ENCODE data around the gene CFAP61.

Gene CFAP61

DNA sequence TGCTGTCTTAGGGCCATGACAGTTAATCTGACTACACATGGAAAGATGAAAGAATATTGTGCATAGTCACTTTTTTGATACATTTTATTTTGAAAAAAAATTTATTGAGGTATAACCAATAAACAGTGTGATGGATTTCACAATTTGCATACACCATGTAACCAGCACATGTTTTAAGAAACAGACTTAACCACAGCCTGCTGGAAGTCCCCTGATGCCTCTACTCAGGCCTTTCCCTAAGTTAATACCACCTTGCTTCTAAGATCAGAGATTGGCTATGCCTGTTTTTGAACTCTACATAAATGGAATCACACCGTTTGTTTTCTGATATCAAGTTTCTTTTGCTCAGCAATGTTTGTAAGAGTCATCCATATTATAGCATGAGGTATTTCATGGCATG lies 136.3 kb downstream of the CFAP61 start:
- Histone ChIP-seq H3K27me3 (ENCODE audit: control insufficient read depth in 1 of 2, insufficient read depth in 2 of 2, low read length in 2 of 2) (no peaks in the 10 kb centered on the region), H3K4me3 (ENCODE audit: low read depth in 1 of 2, low read length in 2 of 2) (no peak overlapping the region), H3K4me1 (ENCODE audit: insufficient read depth, low read length) (no peaks in the 10 kb centered on the region), H3K9me3 (ENCODE audit: low read length) (no peaks in the 10 kb centered on the region), H3K27ac (ENCODE audit: low read depth, low read length) (no peak overlapping the region), H3K36me3 (ENCODE audit: insufficient read depth, low read length) (no peaks in the 10 kb centered on the region), H3K9ac (ENCODE audit: low read length) (no peak overlapping the region)

DNA sequence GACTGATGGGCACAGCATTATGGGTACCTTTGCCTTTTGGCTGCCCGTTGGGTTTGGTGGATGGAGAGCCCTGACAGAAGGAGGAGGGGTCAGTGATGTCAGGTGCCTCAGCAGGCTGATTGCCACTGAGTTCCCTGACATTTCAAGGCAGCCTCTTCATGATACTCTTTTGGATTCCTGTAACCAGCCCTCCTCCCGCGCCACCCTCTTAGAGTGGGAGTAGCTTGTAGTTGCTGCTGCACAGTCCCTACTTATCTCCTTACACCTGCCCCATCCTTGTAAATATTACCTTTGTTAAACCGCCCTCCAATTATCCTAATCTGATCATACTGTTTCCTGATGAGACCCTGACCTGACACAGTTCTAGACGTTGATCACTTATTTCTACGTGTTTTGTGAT lies 140.0 kb downstream of the CFAP61 start:
- no peaks in the 10 kb centered on the region for H3K4me1 ChIP-seq (ENCODE audit: insufficient read depth, low read length)
- no peak overlapping the region for H3K9ac ChIP-seq (ENCODE audit: low read length)
- no peaks in the 10 kb centered on the region for H3K9me3 ChIP-seq (ENCODE audit: low read length)
- no peaks in the 10 kb centered on the region for H3K36me3 ChIP-seq (ENCODE audit: insufficient read depth, low read length)
- no peak overlapping the region for H3K4me3 ChIP-seq (ENCODE audit: low read depth in 1 of 2, low read length in 2 of 2)
- no peaks in the 10 kb centered on the region for H3K27me3 ChIP-seq (ENCODE audit: control insufficient read depth in 1 of 2, insufficient read depth in 2 of 2, low read length in 2 of 2)
- H3K27ac ChIP-seq (ENCODE audit: low read depth, low read length) = no peak overlapping the region

DNA sequence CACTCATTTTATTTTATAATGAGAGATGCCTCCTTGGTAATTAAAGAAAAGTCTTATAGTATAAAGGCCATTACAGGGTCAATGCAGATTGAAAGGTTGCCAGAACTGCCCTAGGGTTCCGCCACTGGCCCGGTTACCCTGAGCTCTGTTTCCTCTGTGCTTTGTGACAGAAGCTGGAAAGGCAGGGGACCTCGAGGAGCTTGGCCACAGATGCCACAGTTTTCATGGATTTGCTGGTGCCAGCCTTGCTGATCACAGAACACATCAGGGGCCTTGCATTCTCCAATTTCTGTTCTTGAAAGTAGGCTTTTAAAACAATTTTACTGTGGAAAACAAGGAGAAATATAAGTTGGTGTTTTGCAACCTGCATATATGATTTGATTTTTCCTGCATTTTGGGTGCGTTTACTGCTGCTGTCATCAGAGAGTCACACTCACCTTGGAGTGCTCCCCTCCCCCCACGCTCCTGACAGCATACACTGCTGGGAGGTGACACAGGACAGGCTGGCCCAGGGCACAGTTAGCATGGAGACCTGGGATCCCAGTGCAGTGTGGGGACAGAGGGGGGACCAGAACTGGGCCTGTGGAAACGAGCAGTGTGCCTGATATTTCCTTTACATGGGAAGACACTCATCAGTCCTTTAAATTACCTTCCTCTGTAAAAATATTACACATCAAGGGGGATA lies 142.8 kb downstream of the CFAP61 start:
- Histone ChIP-seq H3K4me3 (ENCODE audit: low read depth in 1 of 2, low read length in 2 of 2) (no peak overlapping the region), H3K9ac (ENCODE audit: low read length) (no peak overlapping the region), H3K36me3 (ENCODE audit: insufficient read depth, low read length) (no peaks in the 10 kb centered on the region), H3K27me3 (ENCODE audit: control insufficient read depth in 1 of 2, insufficient read depth in 2 of 2, low read length in 2 of 2) (no peaks in the 10 kb centered on the region), H3K9me3 (ENCODE audit: low read length) (no peaks in the 10 kb centered on the region), H3K4me1 (ENCODE audit: insufficient read depth, low read length) (no peaks in the 10 kb centered on the region), H3K27ac (ENCODE audit: low read depth, low read length) (no peak overlapping the region)

DNA sequence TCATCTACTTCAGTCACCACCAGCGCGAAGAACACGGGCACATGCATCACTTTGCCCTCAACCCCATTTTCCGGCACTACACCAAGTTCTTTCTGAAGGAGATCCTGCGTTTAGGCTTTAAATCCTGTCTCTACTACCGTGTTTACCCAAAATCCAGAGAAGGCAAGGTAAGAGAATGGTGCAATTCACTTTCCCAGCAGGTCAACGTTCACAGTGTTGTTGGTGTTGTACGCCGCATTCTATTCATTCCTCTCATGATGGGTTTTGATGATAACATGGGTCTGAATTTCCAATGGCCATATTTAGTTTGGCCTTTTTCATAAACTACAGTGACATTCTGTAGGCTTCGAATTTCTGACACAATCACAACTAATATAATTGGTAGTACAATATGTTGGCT lies 144.3 kb downstream of the CFAP61 start:
- no peaks in the 10 kb centered on the region for H3K36me3 ChIP-seq (ENCODE audit: insufficient read depth, low read length)

DNA sequence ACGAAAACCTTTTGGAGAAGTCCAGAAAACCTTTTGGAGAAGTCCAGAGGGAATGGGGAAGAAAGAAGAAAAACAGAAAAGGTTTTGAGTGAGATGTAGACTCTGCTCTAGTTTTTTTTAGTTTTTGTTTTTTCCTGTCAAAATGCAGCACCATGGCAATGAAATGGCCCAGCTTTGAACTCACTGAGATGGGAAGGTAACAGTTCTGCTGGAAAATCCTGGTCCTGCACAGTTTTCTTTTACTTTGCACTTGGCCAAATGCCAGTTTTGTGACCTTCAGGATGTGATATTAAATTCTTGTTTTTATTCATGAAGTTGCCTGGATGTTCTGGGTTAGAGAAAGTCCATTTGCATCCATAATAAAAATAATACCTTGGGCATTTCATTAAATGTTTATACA lies 145.7 kb downstream of the CFAP61 start:
- no peak overlapping the region for H3K9ac ChIP-seq (ENCODE audit: low read length)
- H3K27me3 ChIP-seq (ENCODE audit: control insufficient read depth in 1 of 2, insufficient read depth in 2 of 2, low read length in 2 of 2) = no peaks in the 10 kb centered on the region
- H3K9me3 ChIP-seq (ENCODE audit: low read length) = no peaks in the 10 kb centered on the region
- no peaks in the 10 kb centered on the region for H3K36me3 ChIP-seq (ENCODE audit: insufficient read depth, low read length)
- H3K4me1 ChIP-seq (ENCODE audit: insufficient read depth, low read length) = no peaks in the 10 kb centered on the region
- H3K4me3 ChIP-seq (ENCODE audit: low read depth in 1 of 2, low read length in 2 of 2) = no peak overlapping the region
- no peak overlapping the region for H3K27ac ChIP-seq (ENCODE audit: low read depth, low read length)

More for the DNA sequence above, 144.3 kb downstream of the CFAP61 start:
- Histone ChIP-seq H3K4me3 (ENCODE audit: low read depth in 1 of 2, low read length in 2 of 2) (no peak overlapping the region), H3K9ac (ENCODE audit: low read length) (no peak overlapping the region), H3K4me1 (ENCODE audit: insufficient read depth, low read length) (no peaks in the 10 kb centered on the region), H3K9me3 (ENCODE audit: low read length) (no peaks in the 10 kb centered on the region), H3K27me3 (ENCODE audit: control insufficient read depth in 1 of 2, insufficient read depth in 2 of 2, low read length in 2 of 2) (no peaks in the 10 kb centered on the region), H3K27ac (ENCODE audit: low read depth, low read length) (no peak overlapping the region)

DNA sequence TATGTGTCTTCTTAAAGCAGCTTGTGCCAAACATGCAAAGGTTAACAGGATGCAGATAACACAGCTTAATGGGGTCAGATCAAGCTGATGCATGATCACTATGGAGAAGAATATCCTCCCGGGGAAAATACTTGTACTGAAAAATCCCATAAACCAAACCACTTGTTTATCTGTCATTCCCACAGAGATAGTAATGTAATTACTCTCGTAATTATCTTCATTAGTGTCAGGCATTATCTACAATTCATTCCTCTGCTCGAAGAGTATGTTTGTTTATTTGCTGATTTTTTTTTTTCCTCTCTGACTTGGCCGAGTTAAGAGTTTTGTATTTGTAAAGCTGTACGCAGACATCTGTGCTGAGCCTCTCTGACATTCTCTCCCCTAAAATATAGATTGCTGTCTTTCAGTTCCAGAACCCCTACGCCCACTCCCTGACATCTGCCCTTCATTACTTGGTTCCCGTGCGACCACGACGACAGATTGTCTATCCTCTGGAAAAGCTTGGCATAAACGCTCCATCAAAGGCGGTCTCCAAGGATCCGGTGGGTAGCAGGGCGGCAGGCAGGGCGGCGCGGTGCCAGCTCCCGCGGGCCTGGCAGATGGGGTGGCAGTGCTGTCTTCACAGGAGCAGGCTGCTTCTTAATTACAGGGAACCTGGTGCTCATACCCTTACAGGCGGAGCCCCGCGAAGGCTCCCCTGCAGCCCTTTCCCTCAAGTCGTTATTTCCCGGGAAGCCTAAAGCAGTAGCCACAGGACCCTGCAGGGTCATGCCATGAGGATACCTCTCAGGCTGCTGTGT lies 147.2 kb downstream of the CFAP61 start:
- no peaks in the 10 kb centered on the region for H3K27me3 ChIP-seq (ENCODE audit: control insufficient read depth in 1 of 2, insufficient read depth in 2 of 2, low read length in 2 of 2)
- no peak overlapping the region for H3K4me3 ChIP-seq (ENCODE audit: low read depth in 1 of 2, low read length in 2 of 2)
- no peak overlapping the region for H3K27ac ChIP-seq (ENCODE audit: low read depth, low read length)
- no peak overlapping the region for H3K9ac ChIP-seq (ENCODE audit: low read length)
- H3K9me3 ChIP-seq (ENCODE audit: low read length) = no peaks in the 10 kb centered on the region
- no peaks in the 10 kb centered on the region for H3K36me3 ChIP-seq (ENCODE audit: insufficient read depth, low read length)
- no peaks in the 10 kb centered on the region for H3K4me1 ChIP-seq (ENCODE audit: insufficient read depth, low read length)

DNA sequence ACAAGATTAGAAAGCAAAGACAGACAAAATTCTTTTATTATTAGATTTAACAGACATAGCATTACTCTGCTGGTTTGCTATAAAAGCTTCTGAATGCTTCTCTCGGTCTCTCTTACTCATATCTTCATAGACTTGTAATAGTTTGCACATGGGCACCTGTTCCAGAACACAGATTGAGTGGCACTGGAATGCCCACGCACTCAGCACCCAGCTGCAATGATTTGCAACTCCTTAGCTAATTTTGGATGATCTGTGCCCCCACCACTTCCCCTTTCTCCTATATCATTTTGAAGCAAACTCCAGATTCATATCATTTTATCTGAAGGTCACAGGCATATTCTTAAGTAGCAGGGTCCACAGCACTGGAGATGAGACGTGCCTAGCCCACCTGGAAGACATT lies 148.8 kb downstream of the CFAP61 start:
- no peak overlapping the region for H3K27ac ChIP-seq (ENCODE audit: low read depth, low read length)
- H3K9ac ChIP-seq (ENCODE audit: low read length) = no peak overlapping the region
- no peaks in the 10 kb centered on the region for H3K4me1 ChIP-seq (ENCODE audit: insufficient read depth, low read length)
- no peaks in the 10 kb centered on the region for H3K27me3 ChIP-seq (ENCODE audit: control insufficient read depth in 1 of 2, insufficient read depth in 2 of 2, low read length in 2 of 2)
- H3K36me3 ChIP-seq (ENCODE audit: insufficient read depth, low read length) = no peaks in the 10 kb centered on the region
- no peak overlapping the region for H3K4me3 ChIP-seq (ENCODE audit: low read depth in 1 of 2, low read length in 2 of 2)
- H3K9me3 ChIP-seq (ENCODE audit: low read length) = no peaks in the 10 kb centered on the region

DNA sequence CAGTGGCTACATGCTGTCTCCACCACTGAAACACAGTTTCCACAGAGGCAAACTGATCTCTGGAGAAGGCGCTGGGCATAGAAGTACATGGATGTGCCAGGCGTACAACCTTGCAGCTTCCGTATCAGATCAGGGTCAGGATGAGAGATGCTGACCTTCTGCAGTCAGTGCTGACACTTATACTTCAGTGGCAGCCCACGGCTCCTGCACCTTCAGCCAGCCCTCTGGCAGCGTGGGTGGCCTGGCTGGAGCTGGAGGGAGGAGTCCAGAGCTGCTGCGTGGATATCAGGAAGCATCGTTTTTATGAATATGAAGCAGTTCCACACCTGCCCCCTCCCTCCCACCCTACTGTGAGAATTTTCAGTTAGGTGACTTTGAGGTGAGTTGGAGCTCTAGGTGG lies 149.3 kb downstream of the CFAP61 start:
- Histone ChIP-seq H3K36me3 (ENCODE audit: insufficient read depth, low read length) (no peaks in the 10 kb centered on the region), H3K4me3 (ENCODE audit: low read depth in 1 of 2, low read length in 2 of 2) (no peak overlapping the region), H3K27me3 (ENCODE audit: control insufficient read depth in 1 of 2, insufficient read depth in 2 of 2, low read length in 2 of 2) (no peaks in the 10 kb centered on the region), H3K9ac (ENCODE audit: low read length) (no peak overlapping the region), H3K9me3 (ENCODE audit: low read length) (no peaks in the 10 kb centered on the region), H3K27ac (ENCODE audit: low read depth, low read length) (no peak overlapping the region), H3K4me1 (ENCODE audit: insufficient read depth, low read length) (no peaks in the 10 kb centered on the region)

DNA sequence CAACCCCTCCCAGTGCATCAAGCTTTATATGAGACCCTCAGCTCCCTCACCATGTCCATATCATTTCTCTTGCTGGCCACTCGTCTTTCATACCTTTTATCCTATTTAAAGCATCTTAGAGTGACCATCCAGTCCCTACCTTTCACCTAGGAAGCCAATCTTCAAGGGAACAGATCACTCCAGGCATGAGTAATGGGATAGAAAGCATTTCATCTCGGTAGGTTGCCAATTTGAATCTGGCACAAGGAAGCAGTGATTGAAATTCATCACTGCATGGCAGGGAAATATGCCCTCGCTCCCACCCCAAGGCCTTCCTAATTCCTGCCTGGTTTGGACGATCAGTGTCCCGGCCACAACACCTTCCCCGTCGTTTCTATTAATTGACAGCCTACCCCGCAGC lies 150.4 kb downstream of the CFAP61 start:
- no peaks in the 10 kb centered on the region for H3K36me3 ChIP-seq (ENCODE audit: insufficient read depth, low read length)
- no peak overlapping the region for H3K9ac ChIP-seq (ENCODE audit: low read length)
- no peaks in the 10 kb centered on the region for H3K27me3 ChIP-seq (ENCODE audit: control insufficient read depth in 1 of 2, insufficient read depth in 2 of 2, low read length in 2 of 2)
- no peaks in the 10 kb centered on the region for H3K4me1 ChIP-seq (ENCODE audit: insufficient read depth, low read length)
- no peak overlapping the region for H3K27ac ChIP-seq (ENCODE audit: low read depth, low read length)
- H3K4me3 ChIP-seq (ENCODE audit: low read depth in 1 of 2, low read length in 2 of 2) = no peak overlapping the region
- H3K9me3 ChIP-seq (ENCODE audit: low read length) = no peaks in the 10 kb centered on the region

DNA sequence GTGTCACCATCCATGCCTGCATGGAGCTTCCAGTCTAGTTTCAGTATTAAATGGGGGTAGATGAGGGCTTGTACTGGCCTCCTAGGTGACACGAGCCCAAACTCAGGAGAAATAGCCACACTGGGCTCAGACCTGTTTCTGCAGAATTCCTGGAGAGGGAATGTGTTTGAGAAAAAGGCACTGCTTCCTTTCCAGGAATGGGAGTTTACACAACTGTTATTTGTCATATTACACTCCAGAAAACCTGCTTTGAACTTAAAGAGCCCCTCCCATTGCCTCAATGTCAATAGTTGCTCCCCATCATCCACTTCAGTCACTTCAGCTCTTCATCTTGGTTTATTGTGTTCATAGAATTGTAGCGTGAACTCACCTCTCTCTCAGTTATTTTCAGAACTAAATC lies 151.5 kb downstream of the CFAP61 start:
- H3K27me3 ChIP-seq (ENCODE audit: control insufficient read depth in 1 of 2, insufficient read depth in 2 of 2, low read length in 2 of 2) = no peaks in the 10 kb centered on the region
- H3K4me1 ChIP-seq (ENCODE audit: insufficient read depth, low read length) = no peaks in the 10 kb centered on the region
- H3K4me3 ChIP-seq (ENCODE audit: low read depth in 1 of 2, low read length in 2 of 2) = no peak overlapping the region
- H3K27ac ChIP-seq (ENCODE audit: low read depth, low read length) = no peak overlapping the region
- H3K9me3 ChIP-seq (ENCODE audit: low read length) = no peaks in the 10 kb centered on the region
- H3K9ac ChIP-seq (ENCODE audit: low read length) = no peak overlapping the region
- no peaks in the 10 kb centered on the region for H3K36me3 ChIP-seq (ENCODE audit: insufficient read depth, low read length)

DNA sequence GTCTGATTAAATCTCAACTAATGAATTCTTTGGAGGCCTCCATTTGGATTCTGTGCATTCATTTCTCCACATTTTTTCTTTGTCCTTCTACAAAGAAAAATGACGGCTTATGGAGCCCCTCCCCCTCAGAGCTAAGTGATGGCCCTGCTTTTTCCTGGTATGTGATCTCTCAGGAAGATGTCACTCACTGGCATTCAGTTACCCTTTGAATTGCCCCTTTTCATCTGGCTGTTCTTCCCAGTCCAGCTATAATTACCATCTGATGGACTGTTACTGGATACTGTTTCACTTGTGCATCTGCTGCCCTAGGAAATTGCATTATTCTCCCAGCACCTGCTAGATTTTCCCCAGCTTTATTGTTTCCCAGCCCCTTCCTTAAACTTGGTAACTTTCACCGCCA lies 151.9 kb downstream of the CFAP61 start:
- H3K4me3 ChIP-seq (ENCODE audit: low read depth in 1 of 2, low read length in 2 of 2) = no peak overlapping the region
- no peaks in the 10 kb centered on the region for H3K27me3 ChIP-seq (ENCODE audit: control insufficient read depth in 1 of 2, insufficient read depth in 2 of 2, low read length in 2 of 2)
- H3K4me1 ChIP-seq (ENCODE audit: insufficient read depth, low read length) = no peaks in the 10 kb centered on the region
- H3K9ac ChIP-seq (ENCODE audit: low read length) = no peak overlapping the region
- H3K36me3 ChIP-seq (ENCODE audit: insufficient read depth, low read length) = no peaks in the 10 kb centered on the region
- no peak overlapping the region for H3K27ac ChIP-seq (ENCODE audit: low read depth, low read length)
- no peaks in the 10 kb centered on the region for H3K9me3 ChIP-seq (ENCODE audit: low read length)
